GM18507 (cell line): ENCODE data around the gene LRRC39.

ENCODE experiments used
- DNase-seq: peaks from one replicate; pipeline ENCODE4 v3.0.0; 2011; ENCODE audit warnings: low read depth; ENCODE audit not compliant: insufficient read length; ENCODE audit errors: extremely low spot score
- FAIRE-seq: peaks from 2 replicates; lab custom pipeline; 2011; peaks lifted over from hg19 to GRCh38; lab: Jason Lieb, UNC

LRRC39 gene

DNA sequence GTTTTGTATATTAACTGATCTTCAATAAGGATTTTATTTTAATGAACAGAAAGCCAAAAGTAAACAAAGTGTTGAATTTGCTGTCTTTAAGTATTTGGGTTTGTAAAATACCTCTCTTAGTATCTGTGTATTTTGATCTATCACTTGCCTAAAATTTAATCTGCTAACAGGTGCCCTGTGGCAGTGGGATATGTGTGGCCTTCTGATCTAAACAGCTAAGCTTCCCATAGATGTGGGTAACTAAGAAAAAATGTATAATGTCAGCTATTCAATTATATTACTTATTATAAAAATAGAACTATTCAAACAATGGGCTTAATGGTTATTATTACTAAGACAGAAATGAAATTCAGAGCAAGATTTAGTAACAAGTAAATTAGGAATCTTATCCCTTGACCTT is 15.2 kb downstream of the LRRC39 start:
- DNase-seq = no peak
- no peak for FAIRE-seq

DNA sequence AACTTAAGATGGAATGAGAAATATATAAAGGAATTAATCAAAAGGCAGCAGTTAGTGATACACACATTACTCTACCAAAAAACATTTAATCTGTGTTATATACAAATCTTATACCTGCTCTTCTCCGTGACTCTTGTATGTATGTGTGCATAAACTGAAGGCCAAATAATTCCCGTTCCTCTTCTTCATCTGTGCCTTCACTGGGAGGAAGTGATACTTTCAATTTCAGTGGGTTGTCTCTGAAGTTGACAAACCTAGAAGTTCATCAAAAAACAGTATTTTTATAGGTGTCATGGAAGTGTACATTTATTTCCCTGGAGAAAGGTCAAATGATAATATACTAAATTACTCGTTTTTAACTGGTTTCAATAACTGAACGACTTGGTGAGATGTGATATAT is 25.8 kb downstream of the LRRC39 start:
- peak; percentile 84 for FAIRE-seq
- DNase-seq = peak; percentile 20

DNA sequence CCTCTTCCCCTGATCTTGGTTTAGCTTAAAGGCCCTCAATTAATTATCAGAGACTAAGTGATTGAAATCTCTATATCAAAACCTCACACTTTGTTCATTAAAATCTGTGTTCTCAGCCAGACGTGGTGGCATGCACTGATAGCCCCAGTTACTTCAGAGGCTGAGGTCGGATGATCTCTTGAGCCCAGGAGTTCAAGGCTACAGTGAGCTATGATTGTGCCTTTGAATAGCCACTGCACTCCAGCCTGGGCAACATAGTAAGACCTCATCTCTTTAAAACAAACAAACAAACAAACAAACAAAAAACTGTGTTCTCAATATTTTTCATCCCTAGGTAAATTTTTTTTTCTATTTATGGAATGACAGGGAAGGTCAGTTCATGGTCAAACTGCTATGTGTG is 26.4 kb downstream of the LRRC39 start:
- FAIRE-seq (no peak), DNase-seq (no peak)

DNA sequence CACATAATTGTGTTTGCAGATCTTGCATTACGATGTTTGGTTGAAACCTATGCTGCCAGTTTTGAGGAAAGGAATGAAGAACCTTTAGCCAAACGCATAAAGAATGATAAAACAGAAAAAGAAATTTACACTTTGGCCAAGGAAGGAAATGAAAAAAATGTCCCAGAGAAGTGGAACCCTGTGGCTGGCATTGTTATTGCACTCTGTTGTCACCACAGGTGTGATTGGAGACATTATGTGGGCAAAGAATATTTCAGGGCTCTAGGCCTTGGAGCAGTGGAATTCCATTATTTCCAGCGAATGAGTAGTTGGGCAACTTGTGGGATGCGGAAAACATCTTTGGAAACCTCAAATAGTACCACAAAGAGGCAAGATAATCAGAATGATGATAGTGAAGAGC is 30.2 kb downstream of the LRRC39 start:
- FAIRE-seq = no peak

DNA sequence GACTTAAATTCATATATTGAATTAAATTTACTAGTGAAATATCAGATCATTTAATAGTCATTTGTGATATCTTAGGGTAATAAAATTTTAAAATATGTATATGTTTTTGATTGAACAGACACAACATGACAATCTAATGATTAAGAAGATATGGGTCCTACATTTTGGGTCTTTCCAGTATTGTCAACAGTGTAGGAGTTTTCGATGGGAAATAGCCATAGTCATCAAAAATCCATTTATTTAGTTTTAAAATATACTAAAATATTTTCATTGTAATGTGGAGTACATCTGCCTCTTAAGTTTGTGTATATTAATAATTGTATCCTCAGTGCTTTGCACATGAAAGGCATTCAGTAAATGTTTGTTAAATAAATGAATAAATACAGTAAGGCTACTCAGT is 31.1 kb downstream of the LRRC39 start:
- DNase-seq = no peak
- FAIRE-seq = no peak

More for the DNA sequence above, 30.2 kb downstream of the LRRC39 start:
- no peak for DNase-seq

DNA sequence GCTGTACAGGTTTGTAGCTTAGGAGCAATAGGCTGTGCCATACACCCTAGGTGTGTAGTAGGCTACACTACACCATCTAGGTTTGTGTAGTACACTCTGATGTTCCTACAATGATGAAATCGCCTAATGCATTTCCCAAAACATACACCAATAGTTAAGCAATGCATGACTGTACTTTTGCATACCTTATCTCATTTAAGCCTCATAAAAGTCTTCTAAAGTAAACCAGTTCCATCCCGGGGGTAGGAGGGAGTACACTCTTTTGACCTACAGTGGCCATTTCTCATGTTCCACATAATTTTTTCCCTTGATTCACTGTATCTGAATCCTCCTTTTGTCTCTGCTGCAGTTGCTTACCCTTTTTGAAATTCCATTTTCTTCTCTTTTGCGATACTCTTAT is 32.9 kb downstream of the LRRC39 start:
- FAIRE-seq = no peak
- no peak for DNase-seq

DNA sequence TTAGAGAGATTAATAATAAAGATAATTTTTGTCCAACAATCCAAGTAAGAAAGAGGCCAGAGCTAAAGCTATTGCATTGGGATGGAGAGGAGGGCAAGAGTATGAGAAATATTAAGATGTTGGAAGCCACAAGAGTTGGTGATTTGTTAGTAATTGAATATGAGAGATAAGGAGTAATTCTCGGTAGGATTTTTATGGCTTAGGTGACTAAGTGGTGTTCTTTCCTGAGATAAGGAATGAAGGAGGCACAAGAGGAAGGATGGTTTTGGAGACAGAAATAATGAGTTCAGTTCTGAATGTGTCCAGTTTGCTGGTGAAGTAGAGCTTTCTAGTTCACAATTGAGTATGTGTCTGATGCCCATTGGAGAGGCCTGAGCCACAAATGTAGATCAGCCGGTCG is 35.7 kb downstream of the LRRC39 start:
- DNase-seq (no peak), FAIRE-seq (peak; percentile 18)

DNA sequence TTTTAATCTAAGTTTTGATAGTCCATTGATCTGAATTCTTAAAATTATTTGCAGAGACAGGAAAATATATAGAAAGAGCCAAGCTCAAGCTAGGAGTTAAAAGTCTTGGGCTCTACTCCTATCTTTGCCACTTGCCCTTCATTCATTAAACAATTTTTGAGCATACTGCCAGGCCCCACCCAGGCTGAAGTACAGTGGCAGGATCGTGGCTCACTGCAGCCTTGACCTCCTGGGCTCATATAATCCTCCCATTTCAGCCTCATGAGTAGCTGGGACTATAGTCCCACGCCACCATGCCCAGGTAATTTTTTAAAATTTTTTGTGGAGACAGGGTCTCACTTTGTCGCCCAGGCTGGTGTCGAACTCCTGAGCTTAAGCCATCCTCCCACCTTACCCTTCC is 36.9 kb downstream of the LRRC39 start:
- no peak for FAIRE-seq

DNA sequence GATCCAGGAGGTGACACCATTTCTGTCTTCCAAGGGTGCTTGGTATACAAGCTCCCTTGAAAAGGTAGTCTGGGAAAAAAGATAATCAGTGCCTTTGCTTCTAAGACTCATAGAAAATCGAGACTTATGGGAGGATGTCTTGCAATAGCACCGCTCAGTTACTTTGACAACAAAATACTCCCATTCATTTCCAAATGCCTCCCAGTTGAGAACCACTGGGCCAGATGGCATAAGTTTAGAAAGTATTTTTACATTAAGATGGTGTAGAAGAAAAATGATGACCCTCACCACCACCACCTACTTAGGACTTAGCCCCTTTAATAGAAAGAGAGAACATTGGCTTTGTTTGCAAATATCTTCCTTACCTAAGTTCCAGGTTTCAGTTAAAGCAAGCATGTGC is 40.5 kb downstream of the LRRC39 start:
- FAIRE-seq (no peak), DNase-seq (no peak)

More for the DNA sequence above, 36.9 kb downstream of the LRRC39 start:
- no peak for DNase-seq

DNA sequence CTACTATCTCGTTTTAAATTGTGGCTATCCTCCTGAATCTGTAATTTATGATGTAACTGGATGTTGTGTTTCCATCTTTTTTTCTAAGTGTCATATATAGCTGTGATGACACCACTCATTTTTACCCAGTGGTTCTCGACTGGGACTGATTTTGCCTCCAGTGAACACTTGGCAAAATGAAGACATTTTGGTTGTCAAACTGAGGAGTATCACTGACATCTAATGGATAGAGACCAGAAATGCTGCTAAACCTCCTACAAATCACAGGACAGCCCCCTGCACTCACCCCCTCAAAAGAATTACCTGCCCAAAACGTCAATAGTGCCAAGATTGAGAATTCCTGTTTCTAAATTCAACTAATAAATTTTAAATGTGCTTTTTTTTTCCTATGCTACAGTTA is 43.2 kb downstream of the LRRC39 start:
- no peak for FAIRE-seq
- DNase-seq = no peak

DNA sequence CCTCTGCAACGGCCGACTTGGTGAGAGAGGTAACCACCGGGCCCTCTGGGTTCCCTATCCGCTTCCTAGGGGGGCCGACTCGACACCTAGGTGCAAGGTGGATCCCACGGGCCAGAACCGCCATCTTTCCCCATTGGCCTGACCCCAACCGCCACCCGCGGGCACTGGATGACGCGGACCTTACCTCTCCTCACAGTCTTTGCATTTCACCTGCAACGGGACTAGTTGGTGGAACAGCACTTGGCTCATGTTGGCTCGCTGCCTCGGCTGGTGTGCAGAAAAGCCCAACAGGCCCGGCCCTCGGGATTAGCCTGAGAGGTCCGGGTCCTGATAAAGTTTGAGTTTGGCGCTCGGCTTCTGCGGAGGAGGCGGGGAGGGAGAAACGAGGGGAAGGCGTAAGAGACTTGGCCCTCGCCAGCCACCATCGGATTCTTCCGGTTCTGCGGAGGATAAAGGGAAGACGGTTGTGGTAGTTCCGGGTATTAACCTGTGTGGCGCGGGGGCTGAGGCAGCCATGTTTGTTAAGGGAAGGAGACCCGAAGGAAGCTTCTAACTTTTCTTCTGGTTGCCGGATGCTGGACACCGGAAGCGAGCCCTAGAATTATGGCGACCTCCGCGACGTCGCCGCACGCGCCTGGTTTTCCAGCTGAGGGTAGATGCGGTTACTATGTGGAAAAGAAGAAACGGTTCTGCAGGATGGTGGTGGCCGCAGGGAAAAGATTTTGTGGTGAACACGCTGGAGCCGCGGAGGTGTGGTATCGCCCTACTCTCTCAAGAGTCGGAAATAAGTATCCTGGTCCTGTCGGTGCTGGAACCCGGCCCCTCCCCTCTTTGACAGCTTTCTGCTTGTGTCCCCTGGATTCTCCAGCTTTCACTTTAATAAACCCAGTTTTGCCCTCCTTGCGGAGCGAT is 45.2 kb downstream of the LRRC39 start, which contains the start of the genes SASS6 and TRMT13:
SASS6 (minus strand) TSS at position 365 of the 912 bp plus-strand sequence; CDS start at position 249, 116 bp downstream.
TRMT13 (plus strand) TSS at position 598 of the 912 bp plus-strand sequence; CDS start at position 604, 6 bp downstream.
- DNase-seq (peak; percentile 82), FAIRE-seq (peak; percentile 97)

DNA sequence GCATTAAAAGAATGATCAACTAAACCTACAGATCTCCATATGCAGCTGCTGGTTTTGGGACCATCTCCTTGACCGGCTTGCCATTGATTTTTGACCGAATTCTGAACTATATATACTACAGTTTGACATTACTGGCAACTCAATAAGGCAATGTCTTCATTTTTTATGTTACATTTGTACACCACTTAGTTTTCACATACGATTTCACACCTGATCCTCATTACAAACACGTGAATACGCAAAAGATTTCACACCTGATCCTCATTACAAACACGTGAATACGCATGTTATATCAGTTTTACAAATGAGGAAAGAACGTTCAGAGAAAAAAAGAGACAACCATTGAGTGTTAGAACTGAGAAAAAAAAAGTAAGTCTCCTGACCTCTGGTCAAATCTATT is 46.4 kb downstream of the LRRC39 start:
- DNase-seq (no peak), FAIRE-seq (peak; percentile 56)

DNA sequence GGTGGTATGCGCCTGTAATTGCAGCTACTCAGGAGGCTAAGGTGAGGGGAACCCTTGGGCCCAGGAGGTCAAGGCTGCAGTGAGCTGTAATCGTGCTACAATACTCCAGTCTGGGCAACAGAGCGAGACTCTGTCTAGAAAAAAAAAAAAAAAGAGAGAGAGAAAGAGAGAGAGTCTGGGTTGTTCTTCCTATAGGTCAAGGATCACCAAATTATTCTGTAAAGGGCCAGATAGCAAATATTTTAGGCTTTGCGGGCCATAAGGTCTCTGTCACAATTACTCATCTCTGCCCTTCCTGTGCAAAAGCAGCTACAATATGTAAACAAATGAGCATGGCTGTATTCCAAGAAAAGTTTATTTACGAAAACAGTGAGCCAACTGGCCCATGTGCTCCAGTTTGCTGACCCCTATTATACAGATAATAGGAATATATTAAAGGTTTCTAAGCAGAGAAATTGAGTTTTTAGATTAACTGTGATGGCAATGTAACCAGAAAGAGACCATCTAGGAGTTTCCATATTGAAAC is 47.4 kb downstream of the LRRC39 start:
- FAIRE-seq (peak; percentile 72), DNase-seq (no peak)

DNA sequence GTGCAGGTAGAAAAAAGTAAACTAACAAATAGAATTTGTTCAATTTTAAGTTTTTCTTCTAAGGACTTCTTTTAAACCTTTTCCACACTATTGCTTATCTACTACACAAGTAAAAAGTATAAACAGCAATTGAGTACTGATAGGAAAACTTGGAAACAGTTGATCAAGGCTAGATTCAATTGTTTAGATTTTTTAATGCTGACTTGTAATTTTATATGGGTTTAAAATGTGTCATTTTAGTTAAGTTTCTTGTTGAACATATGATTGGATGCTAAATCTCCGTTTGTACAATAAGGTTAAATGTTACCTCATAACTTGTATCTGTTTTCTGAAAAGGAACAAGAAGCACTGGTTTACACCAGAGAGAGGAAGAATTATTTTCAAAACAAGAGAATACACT is 50.8 kb downstream of the LRRC39 start:
- FAIRE-seq = no peak
- DNase-seq = no peak

DNA sequence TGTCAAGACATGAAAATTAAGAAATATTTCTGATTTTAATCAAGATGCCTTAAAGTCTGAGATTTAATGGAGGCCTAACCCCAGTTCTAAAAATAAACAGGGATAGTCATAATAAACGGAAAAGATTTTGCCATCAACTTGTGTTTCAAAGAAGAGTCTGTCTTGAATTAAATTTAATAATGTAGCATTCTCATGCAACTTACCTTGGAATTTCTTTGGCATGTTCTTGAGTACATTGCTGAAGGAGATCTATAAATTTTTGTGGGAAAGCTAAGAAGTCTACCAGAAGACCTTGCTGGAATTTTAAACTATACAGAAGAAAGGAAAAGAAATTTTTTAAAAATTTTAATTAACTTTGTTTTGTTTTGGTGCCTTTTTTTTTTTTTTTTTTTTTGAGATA is 55.9 kb downstream of the LRRC39 start:
- DNase-seq (no peak), FAIRE-seq (no peak)

DNA sequence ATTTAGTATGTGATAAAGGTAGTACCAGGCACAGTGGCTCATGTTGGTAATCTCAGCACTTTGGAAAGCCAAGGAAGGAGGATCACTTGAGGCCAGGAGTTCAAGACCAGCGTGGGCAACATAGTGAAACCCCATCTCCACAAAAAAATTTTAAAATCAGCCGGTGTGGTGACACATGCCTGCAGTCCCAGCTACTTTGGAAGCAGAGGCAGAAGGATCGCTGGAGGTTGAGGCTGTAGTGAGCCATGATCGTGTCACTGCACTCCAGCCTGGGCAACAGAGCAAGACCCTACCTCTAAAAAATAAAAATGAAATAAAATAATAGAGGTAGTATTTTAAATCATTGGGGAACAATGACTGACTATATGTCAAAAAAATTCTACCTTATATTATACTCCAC is 62.5 kb downstream of the LRRC39 start:
- DNase-seq = no peak
- no peak for FAIRE-seq

DNA sequence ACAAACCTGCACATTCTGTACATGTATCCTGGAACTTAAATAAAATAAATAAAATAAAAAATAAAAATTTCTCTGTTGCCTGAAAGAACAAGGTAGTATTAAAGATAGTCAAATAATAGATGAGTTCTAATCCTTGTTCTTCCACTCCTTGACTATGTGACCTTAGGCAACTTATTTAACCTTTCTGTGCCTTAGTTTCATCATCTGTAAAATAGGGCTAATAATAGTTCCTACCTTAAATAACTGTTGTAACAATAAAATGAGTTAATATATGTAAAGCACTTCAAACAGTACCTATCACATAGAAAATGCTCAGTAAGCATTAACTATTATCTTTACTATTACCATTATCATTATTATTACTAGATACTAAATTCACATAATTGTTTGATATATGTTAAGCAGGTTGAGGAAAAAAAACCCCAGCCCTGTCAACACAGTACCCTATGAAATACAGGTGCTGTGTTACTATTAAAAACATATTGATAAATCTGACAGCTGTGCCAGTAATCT is 68.4 kb downstream of the LRRC39 start:
- FAIRE-seq = no peak
- no peak for DNase-seq

DNA sequence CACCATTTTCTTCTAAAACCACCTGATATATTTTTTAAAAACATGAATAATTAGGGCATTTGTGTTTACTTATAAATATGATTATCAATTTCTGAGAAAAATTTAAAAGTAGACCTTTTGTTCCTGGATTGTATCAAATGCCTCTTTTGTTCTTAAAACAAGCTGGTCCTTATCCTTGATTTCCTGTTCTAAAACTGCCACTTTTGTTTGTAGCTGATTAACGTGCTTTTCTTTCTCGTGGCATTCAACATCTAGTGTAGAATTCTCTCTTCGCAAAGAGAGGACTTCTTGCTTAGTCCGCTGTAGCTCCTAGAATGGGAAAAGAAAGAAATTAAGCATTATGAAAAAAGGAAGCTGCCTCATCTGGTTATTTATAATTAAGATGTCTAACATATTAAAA is 70.4 kb downstream of the LRRC39 start:
- DNase-seq = no peak
- no peak for FAIRE-seq

DNA sequence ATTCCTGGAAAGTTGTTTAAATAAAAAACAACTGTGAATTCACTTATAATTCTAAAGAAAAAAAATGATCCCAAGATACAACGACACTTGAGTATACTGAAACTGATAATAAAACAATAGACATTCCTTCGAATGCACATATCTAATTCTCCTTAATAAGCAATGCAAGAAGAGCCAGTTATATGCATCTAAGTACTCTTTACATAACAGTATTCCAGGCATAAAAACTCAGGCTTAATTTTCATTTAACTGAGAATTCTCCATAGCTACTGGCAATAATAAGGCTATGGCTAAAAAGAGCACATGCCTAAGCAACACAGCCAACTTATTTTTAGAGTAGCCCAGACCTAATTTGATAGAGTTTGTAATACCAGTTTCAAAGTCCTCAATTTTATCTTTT is 76.5 kb downstream of the LRRC39 start:
- FAIRE-seq = no peak
- no peak for DNase-seq

DNA sequence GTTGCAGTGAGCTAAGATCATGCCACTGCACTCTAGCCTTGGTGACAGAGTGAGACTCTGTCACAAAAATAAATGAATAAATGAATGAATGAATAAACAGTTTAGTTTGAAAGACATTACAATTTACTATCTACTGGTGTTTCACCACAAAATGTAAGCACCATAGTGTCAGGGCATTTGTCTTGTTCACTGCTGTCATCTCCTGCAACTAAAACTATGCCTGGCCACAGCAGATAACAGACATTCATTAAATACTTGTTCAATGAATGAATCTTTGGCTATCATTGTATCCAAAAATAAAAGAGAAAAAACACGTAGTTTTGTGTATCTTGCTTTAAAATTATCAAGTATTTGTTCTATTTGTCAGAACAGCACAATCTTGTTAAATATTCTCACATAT is 77.9 kb downstream of the LRRC39 start:
- DNase-seq (no peak), FAIRE-seq (no peak)
